OCI-LY7 (cell line): ENCODE data around the gene OSBPL1A.

ENCODE experiments used
- CTCF ChIP-seq: fragments of 200-600 bp; sonication (generic); conservative IDR thresholded peaks from 2 replicates; pipeline ENCODE4 v1.5.1; 2014; ENCODE audit warnings: mild to moderate bottlenecking, antibody characterized with exemption, low read length, moderate library complexity, mixed read lengths
- EZH2phosphoT487 ChIP-seq: fragments of 200-600 bp; sonication (generic); IDR thresholded peaks from 2 replicates; pipeline ENCODE4 v1.6.1; 2018; ENCODE audit warnings: low read depth, borderline replicate concordance, mild to moderate bottlenecking, mixed run types, antibody characterized with exemption, low read length, moderate library complexity, mixed read lengths

- no peak for TF ChIP-seq CTCF
- no peak for TF ChIP-seq EZH2phosphoT487
Measured at GRCh38 chr18:24414349-24415003, 16.9 kb upstream of the OSBPL1A start.
